PC-3 (cell line): ENCODE measurements around the gene TRPV5. TPM values are rescaled to one million over a fixed set of nuclear protein-coding genes. Genes with fewer than 3 reads are reported as not detected.
A peak's percentile ranks its signal among the peaks of the same experiment; 100 is the strongest.

Experiments
- ATAC-seq: fragments of 200-7000 bp; cut with Tn5 transposase; 2 replicates; pipeline ENCODE4 v1.9.1; 2020; ENCODE audit warnings: mild to moderate bottlenecking, moderate library complexity
- BruUV-seq: library from RNA; stranded (reverse); fragments of 400-500 nt; replicated peaks from 2 replicates; lab custom pipeline; 2021; lab: Mats Ljungman, UMichigan
- CTCF ChIA-PET: fragments of 300-600 bp; sonication (Branson Sonifier 250); formaldehyde crosslinking; loops from one replicate; lab custom pipeline; 2022; ENCODE audit warnings: antibody characterized with exemption; lab: Charles Lee
- POLR2A ChIA-PET: fragments of 300-600 bp; sonication (Branson Sonifier 250); formaldehyde crosslinking; loops from one replicate; lab custom pipeline; 2022; ENCODE audit warnings: antibody characterized with exemption; ENCODE audit not compliant: unreplicated experiment; lab: Charles Lee
- DNase-seq: peaks from one replicate; pipeline ENCODE4 v3.0.0-alpha.2; 2015
- H2AFZ ChIP-seq: fragments of 300-600 bp; sonication (generic); 2 replicates; pipeline ENCODE4 v1.6.0; 2016; ENCODE audit warnings: antibody characterized with exemption, low read length
- H3F3A ChIP-seq: fragments of 300-600 bp; sonication (generic); one replicate; pipeline ENCODE4 v1.6.0; 2017; ENCODE audit warnings: antibody characterized with exemption, low read length, control low read depth, mild to moderate bottlenecking; ENCODE audit not compliant: unreplicated experiment
- H3K27ac ChIP-seq: fragments of 300-600 bp; sonication (generic); 2 replicates; pipeline ENCODE4 v1.5.1; 2016; ENCODE audit warnings: mild to moderate bottlenecking, low read length
- H3K27me3 ChIP-seq: fragments of 300-600 bp; sonication (generic); 2 replicates; pipeline ENCODE4 v1.6.1; 2016; ENCODE audit warnings: low read length, mixed read lengths
- H3K36me3 ChIP-seq: fragments of 300-600 bp; sonication (generic); 2 replicates; pipeline ENCODE4 v1.6.1; 2016; ENCODE audit warnings: low read depth, mixed run types, low read length, mixed read lengths
- H3K4me1 ChIP-seq: fragments of 300-600 bp; sonication (generic); 2 replicates; pipeline ENCODE4 v1.5.1; 2016; ENCODE audit warnings: low read length; ENCODE audit not compliant: insufficient read depth
- H3K4me2 ChIP-seq: fragments of 300-600 bp; sonication (generic); 2 replicates; pipeline ENCODE4 v1.6.0; 2016; ENCODE audit warnings: low read length
- H3K4me3 ChIP-seq: fragments of 300-600 bp; sonication (generic); 2 replicates; pipeline ENCODE4 v1.5.1; 2016; ENCODE audit warnings: mild to moderate bottlenecking, low read length, mixed read lengths
- H3K79me2 ChIP-seq: fragments of 300-600 bp; sonication (generic); 2 replicates; pipeline ENCODE4 v1.6.1; 2017; ENCODE audit warnings: low read length, mixed read lengths
- H3K9ac ChIP-seq: fragments of 300-600 bp; sonication (generic); 2 replicates; pipeline ENCODE4 v1.6.0; 2016; ENCODE audit warnings: mild to moderate bottlenecking, low read length
- H3K9me2 ChIP-seq: fragments of 300-600 bp; sonication (generic); replicated peaks from 2 replicates; pipeline ENCODE4 v1.6.1; 2016; ENCODE audit warnings: mixed run types, low read length, mixed read lengths
- H3K9me3 ChIP-seq: fragments of 300-600 bp; sonication (generic); 2 replicates; pipeline ENCODE4 v1.6.1; 2016; ENCODE audit warnings: low read length, mixed read lengths
- H4K20me1 ChIP-seq: fragments of 300-600 bp; sonication (generic); 2 replicates; pipeline ENCODE4 v1.6.1; 2016; ENCODE audit warnings: low read length, mixed read lengths
- EZH2 ChIP-seq: fragments of 300-600 bp; sonication (generic); IDR thresholded peaks from one replicate; pipeline ENCODE4 v1.6.1; 2017; ENCODE audit warnings: antibody characterized with exemption, mild to moderate bottlenecking, low read length; ENCODE audit not compliant: unreplicated experiment
- EZH2phosphoT487 ChIP-seq: fragments of 300-600 bp; sonication (generic); IDR thresholded peaks from 2 replicates; pipeline ENCODE4 v1.6.1; 2018; ENCODE audit warnings: mild to moderate bottlenecking, antibody characterized with exemption, low read length, borderline replicate concordance
- intact Hi-C: fragments of 100-400 bp; cut with micrococcal nuclease; formaldehyde crosslinking; loops from 2 replicates; pipeline ENCODE4 v1.9.0; 2023
- total RNA-seq: library from RNA; depleted of rRNA; stranded (reverse); fragments of >200 nt; gene quantifications from 2 replicates; pipeline ENCODE4 v1.2.3, GENCODE V29; 2014
- TF ChIP-seq, protein P1 (sequence below): fragments of 300-600 bp; sonication (generic); conservative IDR thresholded peaks from 2 replicates; pipeline ENCODE4 v1.5.1; 2017; ENCODE audit warnings: antibody characterized with exemption, low read depth, mild to moderate bottlenecking, low read length

The TRPV5 gene
- total RNA-seq, 1 experiment from 2014 or later, result not detected

DNA sequence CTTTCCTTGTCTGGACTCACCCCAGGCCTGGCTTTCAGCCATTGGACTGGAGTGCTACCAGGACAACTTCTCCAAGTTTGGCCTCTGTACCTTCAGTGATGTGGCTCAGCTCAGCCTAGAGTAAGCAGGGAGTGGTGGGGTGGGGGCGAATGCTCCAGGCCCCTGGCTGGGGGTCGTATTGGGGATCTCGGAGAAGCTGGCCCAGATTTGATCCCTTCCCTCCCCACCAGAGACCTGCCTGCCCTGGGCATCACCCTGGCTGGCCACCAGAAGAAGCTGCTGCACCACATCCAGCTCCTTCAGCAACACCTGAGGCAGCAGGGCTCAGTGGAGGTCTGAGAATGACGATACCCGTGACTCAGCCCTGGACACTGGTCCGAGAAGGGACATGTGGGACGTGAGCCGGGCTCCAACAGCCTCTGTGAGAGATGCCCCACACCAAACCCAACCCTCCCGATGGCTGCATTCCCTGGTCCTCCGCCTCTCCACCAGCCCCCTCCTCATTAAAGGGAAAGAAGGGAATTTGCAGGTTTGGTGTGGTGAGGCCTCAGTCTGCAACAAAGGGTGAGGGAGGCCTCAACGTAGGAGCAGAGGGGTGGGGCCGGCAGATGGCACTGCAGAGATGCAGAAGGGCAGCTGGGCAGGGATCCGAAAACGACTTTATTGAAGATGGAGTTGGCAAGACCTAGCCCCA is 62.8 kb downstream of the TRPV5 start:
- Histone ChIP-seq H3K4me2 (no peak overlapping the region), H2AFZ (no peak overlapping the region), H3K36me3 (no peaks in the 10 kb centered on the region), H3K9me2 (no peaks in the 10 kb centered on the region), H3K9me3 (no peaks in the 10 kb centered on the region), H3K4me3 (no peak overlapping the region), H3K79me2 (no peaks in the 10 kb centered on the region), H3K27ac (no peak overlapping the region), H3F3A (no peaks in the 10 kb centered on the region), H3K9ac (no peak overlapping the region), H3K27me3 (no peaks in the 10 kb centered on the region), H3K4me1 (no peaks in the 10 kb centered on the region), H4K20me1 (no peaks in the 10 kb centered on the region)
- DNase-seq (no peak), ATAC-seq (no peak)
- ChIA-PET POLR2A (no interaction called here), CTCF (interaction anchor here (1.0 kb wide), 1 partner anchor 8 kb away, joined by 3 read pairs; no protein-coding TSS in a partner anchor)
- TF ChIP-seq, protein P1, sequence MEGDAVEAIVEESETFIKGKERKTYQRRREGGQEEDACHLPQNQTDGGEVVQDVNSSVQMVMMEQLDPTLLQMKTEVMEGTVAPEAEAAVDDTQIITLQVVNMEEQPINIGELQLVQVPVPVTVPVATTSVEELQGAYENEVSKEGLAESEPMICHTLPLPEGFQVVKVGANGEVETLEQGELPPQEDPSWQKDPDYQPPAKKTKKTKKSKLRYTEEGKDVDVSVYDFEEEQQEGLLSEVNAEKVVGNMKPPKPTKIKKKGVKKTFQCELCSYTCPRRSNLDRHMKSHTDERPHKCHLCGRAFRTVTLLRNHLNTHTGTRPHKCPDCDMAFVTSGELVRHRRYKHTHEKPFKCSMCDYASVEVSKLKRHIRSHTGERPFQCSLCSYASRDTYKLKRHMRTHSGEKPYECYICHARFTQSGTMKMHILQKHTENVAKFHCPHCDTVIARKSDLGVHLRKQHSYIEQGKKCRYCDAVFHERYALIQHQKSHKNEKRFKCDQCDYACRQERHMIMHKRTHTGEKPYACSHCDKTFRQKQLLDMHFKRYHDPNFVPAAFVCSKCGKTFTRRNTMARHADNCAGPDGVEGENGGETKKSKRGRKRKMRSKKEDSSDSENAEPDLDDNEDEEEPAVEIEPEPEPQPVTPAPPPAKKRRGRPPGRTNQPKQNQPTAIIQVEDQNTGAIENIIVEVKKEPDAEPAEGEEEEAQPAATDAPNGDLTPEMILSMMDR, result no peak
- TF ChIP-seq EZH2phosphoT487 (no peak), EZH2 (no peak)
- intact Hi-C loops, result no loop called here
- BruUV-seq, result TSS peak; percentile 27

DNA sequence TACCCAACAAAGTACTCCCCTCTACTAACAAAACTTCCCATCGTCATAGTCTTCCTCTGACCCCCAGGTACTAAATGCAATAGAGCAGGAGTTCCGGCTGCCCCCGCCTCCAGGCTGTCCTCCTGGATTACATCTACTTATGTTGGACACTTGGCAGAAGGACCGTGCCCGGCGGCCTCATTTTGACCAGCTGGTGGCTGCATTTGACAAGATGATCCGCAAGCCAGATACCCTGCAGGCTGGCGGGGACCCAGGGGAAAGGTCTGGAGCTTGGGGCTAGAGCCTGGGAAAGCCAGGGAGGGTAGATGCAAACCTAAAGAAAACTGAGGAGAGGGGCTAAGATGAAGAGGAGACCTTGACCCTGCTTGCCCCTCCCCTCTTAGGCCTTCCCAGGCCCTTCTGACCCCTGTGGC is 63.4 kb downstream of the TRPV5 start:
- ChIA-PET CTCF (interaction anchor here (1.0 kb wide), 1 partner anchor 9 kb away, joined by 3 read pairs; no protein-coding TSS in a partner anchor), POLR2A (no interaction called here)
- Histone ChIP-seq H3K9ac (no peak overlapping the region), H3K4me1 (no peaks in the 10 kb centered on the region), H2AFZ (no peak overlapping the region), H3K9me2 (no peaks in the 10 kb centered on the region), H3K36me3 (no peaks in the 10 kb centered on the region), H3K79me2 (no peaks in the 10 kb centered on the region), H4K20me1 (no peaks in the 10 kb centered on the region), H3K4me2 (no peak overlapping the region), H3K27me3 (no peaks in the 10 kb centered on the region), H3K4me3 (no peak overlapping the region), H3K9me3 (no peaks in the 10 kb centered on the region), H3F3A (no peaks in the 10 kb centered on the region), H3K27ac (no peak overlapping the region)
- BruUV-seq, result no TSS peak
- TF ChIP-seq EZH2phosphoT487, result no peak
- TF ChIP-seq, protein P1, result no peak
- no peak for TF ChIP-seq EZH2
- DNase-seq, result no peak
- intact Hi-C loops, result no loop called here
- ATAC-seq, result no peak

DNA sequence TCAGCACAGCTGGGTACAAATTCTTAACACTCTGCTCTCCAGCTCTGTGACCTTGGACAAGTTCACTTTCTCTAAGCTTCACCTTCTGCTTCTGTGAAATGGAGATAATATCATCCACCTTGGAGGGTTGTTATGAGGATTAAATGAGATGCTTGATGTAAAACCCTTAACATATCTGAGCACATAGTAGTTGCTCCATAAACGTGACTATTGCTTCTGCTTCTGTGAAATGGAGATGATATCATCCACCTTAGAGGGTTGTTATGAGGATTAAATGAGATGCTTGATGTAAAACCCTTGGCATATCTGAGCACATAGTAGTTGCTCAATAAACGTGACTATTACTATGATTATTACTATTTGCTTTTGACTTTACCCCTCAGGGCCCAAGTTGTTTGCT is 64.1 kb downstream of the TRPV5 start:
- DNase-seq, result no peak
- Histone ChIP-seq H3K4me3 (no peak overlapping the region), H3K9me2 (no peaks in the 10 kb centered on the region), H3K9ac (no peak overlapping the region), H3K9me3 (no peaks in the 10 kb centered on the region), H3K4me1 (no peaks in the 10 kb centered on the region), H3K36me3 (no peaks in the 10 kb centered on the region), H4K20me1 (no peaks in the 10 kb centered on the region), H3K4me2 (no peak overlapping the region), H3K79me2 (no peaks in the 10 kb centered on the region), H3K27ac (no peak overlapping the region), H3K27me3 (no peaks in the 10 kb centered on the region), H2AFZ (no peak overlapping the region), H3F3A (no peaks in the 10 kb centered on the region)
- intact Hi-C loops, result loop anchor here (5.0 kb wide), 1 partner anchor 57 kb away; no protein-coding TSS in a partner anchor
- no TSS peak for BruUV-seq
- ChIA-PET CTCF (no interaction called here), POLR2A (no interaction called here)
- TF ChIP-seq EZH2 (no peak), EZH2phosphoT487 (no peak)
- TF ChIP-seq, protein P1, result no peak
- no peak for ATAC-seq
